NCI-H524 treated with DMSO at 0.1 percent for 48 hours (cell line): ENCODE results near the gene TRIP11.

Experiments used
- DNase-seq: peaks from one replicate; lab custom pipeline; 2025; lab: John Stamatoyannopoulos, UW

Gene TRIP11

DNA sequence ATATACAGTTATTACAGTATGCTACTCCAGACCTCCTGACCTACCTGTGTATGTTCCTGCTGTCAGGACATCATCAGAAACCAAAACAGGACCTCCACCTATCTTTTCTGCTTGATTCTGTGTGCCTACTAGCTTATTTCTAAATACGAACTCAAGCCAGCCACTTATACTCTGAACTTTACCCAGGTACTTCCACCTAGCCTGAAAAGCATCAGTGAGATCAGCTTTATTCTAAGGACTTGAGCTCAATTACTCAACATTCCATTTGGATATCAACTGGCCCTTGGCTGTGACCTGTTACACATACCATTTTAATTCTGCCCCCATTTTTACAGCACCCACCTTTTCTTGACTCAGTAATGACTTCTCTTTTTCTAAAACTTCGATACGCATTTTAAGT is 29.2 kb downstream of the TRIP11 start:
- no peak for DNase-seq

DNA sequence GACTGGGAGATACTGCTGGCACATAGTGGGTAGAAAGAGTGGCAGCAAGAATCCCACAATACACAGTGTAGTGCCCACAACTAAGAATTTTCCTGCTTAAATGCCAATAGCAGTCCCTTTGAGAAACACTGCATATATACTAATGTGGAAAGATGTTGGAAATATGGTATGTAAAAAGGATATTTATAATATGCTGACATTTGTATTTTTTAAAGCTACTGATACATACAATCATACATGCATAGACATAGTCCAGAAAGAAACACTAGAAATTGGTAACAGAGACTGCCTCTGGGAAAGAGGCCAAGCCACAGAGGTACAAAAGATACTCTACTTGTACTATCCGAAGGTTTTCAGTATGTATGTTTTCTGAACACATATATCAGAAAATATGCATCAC is 30.3 kb downstream of the TRIP11 start:
- no peak for DNase-seq

DNA sequence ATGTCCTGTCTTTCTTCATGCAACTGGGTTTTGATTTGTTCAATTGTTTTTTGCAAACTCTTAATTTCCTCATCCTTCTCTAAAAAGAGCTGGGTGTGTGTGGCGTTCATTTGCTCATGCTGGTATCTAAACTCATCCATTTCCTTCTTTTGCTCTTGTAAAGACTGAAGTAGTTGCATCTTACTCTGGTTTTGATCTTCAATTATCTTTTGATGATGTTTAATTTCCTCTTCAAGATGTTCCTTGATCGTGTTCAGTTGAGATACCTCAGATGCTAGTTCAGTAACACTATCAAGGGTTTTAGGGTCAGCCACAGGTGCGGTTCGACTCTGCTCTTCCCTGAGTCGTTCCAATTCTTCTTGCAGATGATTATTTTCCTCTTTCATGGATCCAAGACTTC is 34.8 kb downstream of the TRIP11 start:
- DNase-seq, result no peak

DNA sequence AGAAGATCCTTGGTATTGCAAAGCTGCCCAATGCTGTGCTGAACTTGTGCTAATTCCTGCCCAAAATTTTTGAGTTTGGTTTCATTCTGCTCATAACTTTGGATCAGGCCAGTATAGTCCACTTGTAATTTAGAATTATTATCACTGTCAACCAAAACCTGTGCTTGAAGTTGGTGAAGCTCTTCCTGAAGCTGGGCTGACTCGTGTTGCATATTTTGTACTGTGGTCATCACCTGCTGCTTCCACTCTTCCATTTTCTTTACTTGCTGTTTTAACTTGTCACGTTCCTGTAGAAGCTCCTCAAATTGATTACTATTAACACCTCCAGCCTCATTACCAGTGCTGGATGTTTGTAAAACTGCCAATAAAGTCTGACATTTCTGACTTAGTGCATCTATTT is 35.8 kb downstream of the TRIP11 start:
- DNase-seq, result no peak

DNA sequence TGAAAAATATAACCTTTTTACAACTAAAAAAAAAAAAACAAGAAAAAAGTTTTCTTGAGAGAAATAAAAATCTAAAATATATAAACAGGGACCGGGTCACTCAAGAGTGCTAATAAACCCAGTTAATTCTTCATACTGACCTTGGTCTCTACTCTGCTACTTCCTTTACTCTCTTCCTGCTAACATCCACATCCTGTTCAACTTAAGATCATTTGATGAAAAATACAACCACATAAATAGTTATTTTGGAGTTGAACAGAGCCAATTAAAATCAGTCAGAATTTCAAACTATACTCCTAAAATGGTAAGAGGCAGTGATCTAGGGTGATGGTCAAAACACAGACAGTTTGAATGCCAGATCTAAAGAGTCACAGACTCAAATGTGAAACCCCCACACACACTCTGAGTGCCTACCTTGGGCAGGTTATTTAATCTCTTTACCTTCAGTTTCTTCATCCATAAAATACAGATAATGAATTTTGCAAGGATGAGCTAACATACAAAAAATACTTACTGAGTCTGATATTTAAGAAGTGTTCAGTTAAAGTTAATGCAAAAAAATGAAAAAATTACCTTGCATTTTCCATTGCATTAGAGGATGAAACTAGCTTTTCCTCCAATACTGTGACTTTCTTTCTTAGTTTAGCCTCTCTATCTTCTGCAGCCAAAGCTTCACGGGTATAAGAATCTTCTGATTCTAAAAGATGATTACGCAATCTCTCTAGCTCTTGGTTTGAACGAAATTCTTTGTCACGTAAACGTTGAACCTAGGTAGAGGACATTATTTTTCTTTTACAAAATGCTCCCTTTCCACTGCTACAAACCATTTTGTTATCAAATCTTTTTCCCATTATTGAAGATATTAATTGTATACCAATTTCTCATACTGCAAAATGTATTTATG is 40.9 kb downstream of the TRIP11 start:
- DNase-seq, result no peak

DNA sequence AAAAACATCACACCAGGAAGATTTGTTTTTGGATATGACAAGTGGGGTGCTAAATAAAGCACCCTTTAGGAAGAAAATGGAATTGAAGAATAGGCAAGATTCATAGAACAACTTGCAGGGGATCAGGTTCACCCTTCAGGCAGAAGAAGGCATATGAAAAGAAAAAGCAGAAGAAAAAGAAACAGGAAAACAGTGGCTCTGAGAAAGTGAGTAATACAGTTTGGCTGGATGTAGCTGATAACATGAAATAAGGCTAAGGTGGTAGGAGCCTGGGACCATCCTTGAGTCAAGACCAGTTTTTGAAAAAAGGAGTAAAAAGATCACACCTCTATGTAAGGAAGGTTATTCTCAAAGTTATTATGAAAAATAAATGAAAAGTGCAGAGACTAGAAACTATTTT is 42.4 kb downstream of the TRIP11 start:
- no peak for DNase-seq

DNA sequence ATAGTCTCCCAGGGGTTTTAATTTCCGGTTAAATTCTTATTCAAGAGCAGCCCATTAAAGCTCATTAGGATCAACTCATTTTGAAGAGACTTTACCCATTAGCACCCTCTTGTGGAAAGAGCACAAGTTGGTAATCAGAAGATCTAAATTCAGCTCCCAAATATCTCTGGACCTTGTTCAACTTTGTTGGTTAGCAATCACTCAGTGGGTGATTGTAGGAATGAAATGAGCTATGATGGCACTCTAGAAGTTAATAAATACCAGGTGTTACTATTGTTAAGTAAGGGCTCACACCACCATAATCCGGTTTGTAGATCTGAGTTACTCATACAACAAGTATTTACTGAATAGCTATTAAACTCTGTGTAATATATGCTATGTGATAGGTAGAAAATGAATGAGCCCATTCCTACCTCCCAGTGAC is 42.9 kb downstream of the TRIP11 start:
- peak; percentile 20 for DNase-seq

DNA sequence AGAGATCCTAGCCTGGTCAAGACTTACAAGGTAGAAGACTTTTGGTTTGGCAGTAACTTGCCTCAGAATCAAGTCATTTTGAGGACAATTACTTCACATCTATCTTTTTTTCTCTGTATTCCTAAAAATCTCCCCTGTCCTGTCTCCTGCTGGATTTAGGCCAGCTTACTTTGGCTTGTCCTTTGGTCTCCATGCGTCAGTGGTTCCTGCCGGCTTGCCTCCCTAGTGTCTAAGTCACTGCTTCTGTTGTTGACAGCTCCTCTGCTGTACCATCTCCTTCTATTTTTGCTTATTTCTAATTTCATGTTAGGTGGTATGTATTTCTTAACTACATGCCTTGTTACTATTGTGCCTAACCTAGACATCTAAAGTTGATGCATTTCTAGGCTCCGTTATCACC is 52.7 kb downstream of the TRIP11 start:
- DNase-seq, result no peak

DNA sequence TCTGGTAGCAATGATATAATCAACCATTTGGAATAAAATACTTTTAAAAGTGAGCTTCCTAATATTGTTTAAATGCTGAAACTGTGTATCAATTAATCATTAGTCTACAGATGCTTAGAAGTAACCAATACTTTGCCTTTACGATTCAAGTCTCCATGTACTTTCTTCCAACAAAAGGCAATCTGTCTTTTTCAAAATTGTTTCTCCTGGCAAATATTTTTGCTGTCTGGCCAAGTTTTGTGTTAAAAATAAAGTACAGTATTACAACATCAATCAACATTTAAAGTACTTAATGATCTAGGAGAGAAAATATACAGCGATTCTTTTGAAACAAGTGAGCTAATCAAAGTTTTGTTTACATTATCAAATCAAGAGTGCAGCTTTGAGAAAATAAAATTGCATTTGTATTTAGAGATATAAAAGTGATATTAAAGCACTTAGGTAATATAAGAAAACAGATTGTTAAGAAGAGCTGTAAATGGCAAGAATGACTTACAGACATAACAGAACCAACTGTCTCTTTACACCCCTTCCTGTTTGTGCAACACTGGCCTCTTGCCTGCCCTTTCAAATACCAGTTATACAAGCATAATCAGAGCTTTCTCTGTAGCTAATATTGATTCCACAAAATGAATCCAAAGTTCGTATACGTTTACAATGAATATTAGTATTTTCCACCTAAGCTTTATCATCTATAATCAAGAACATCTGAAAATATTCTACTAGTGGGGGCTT is 54.2 kb downstream of the TRIP11 start:
- DNase-seq, result no peak

DNA sequence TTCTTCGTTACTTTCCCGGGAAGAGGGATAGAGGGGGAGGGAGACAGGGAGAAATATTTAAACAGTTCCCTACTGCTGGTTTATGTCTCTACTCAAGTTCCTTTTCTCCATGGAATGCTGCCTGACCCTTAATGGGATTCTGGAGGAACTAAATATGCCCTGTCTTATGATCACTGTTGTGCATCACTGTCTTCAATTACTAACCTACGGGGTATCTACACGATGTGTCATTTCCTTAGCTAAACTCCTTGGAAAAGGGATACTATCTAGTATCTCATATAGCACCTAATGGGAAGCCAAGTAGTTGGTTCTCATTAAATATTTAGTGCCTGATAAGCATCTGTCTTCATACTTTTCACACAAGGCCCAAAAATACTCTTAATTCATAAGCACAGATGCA is 54.9 kb downstream of the TRIP11 start:
- no peak for DNase-seq

DNA sequence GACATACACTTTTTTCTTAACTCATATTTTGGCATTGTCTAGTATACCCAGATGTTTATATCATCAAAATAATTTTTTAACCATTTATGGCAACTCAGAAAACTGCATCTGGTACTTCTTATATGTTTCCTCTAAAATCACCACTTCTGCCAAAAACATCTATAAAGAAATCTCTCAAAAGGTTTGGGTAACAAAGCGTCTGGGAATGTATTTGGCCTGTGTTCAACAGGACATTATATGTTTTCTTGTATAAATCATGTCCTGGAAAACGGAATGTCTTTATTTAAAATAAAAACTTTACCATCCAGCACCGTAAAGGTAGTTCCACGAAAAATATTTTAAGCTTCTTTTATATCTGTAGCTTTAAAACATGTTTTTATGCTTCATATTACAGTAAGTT is 56.3 kb downstream of the TRIP11 start:
- no peak for DNase-seq

DNA sequence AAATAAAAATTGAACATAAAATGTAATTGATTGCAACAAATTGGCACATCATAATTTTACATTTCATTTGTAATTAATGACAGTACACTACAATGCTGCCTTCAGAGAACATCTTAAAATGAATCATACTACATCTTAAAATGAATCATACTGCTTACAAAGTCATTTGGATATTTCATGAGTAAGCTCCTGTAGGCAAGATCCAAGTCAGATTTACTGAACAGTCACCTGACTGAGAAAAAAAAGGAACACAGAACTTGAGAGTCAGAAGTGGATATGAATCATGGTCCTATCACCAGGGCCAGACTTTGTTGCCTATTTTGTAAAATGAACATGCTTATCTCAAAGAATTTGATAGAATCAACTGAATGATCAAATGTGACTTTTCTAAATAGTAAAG is 59.7 kb downstream of the TRIP11 start:
- DNase-seq, result no peak

DNA sequence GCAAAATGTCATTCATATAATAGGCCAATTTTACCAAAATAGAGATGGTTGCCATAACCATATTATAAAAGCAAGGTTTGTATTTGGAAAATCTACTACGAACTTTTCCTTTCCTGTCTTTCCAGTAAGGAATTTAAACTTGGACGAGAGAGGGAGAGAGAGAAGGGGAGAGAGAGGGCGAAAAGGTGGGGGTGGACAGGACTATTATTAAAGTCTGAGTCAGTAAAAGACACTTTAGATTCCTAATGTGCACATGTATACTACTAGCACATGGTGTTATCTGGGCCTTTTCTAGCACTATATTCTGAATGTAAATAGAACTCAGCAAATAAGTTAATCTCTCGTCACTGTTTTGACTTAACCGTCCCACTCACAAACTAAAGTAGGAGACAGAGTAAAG is 62.0 kb downstream of the TRIP11 start:
- DNase-seq, result no peak

DNA sequence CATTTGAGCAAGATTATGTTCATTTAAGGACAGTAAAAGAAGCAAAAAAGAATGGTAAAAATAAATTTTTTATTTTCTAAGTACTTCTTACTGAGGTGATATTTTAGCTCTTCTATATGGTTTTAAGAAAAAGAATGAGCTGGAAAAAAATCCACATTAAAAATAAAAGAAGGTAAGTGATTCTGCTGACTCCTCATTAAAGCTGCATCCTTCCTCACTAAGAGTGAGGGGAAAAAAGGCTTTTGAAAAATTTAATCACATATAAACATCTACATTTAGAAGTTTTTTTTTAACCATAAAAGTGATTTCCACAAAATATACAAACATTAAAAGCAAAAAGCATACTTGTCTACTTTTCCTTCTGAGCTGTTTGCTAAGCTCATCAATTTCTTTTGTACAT is 64.1 kb downstream of the TRIP11 start:
- DNase-seq, result no peak

DNA sequence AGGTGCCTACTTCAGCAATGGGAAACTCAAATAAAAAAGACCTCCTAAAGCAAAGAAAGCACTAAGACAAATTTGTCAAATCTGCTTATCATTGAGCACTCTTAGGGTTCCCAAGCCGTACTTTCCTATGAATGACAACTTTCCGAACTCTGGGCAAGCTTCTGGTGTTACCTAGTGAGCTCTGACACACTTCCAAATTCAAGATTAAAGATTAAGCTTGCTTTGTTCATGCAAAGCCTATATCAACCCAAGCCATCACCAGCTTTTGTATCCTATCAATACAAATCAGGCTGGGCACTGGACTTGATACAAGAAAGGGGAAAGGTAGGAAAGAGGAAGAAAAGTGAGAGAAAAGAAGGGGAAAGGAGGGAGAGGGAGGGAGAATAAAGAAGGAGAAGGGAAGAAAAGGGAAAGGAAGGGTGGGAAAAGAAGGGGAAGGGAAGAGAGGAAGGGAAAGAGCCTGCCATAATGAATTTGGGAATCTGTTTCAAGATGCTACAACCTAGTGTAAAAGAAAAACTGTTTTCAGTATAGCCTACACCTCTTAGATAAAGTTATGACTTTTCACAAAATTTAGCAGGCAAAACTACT is 68.6 kb downstream of the TRIP11 start:
- no peak for DNase-seq

DNA sequence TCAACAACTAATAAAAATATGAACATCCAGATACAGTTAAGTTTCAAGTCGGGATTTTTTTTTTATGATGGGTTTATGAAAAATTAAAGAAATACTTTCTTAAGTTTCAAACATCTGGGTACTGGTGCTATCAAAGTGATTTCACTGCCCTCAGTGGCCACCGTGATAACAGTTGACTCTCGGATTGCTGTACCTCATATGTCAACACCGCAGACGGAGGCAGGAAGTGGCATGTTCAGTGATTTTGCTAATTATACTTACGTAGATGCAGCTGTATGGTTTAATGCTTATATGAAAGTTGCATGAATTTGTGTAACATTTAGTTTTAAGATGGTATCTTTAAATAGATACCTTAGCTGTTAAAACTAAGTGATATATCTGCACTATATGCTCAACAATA is 71.6 kb downstream of the TRIP11 start:
- DNase-seq, result no peak

DNA sequence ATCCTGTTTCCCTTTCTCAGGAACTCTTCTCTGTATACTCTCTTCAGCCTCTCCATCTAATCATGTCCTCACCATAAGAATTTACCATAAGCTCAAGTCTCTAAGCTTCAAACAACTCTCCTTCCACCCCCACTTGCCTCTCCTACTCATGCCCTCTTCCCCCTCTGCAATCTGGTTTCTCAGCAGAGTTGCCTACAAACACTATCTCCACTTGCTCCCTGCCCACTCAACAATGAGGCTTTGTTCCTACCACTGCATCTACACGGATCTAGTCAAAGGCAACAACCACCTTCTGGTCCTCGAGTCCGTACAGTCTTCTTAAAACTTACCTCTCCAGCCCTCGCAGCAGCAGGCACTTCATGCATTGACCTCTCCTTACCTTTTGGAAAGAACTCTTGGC is 75.1 kb downstream of the TRIP11 start:
- no peak for DNase-seq

DNA sequence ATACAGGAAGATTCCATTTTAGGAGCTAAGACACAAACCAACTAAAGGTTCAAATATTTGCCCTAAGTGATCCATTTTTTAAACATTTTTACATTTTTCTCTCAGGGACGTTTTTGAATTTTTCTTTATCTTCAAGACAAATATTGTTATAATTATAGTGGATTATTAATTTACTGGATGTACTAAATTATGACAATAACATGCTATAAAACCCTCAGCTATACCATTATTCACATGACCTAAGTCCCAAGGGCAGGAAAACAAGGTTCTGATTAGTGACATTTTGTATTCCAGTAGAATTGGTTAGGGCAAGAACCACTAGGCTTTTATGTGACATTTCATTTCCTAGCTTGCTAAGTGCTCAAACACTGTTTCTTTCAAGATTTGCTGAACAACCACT is 75.8 kb downstream of the TRIP11 start:
- no peak for DNase-seq

DNA sequence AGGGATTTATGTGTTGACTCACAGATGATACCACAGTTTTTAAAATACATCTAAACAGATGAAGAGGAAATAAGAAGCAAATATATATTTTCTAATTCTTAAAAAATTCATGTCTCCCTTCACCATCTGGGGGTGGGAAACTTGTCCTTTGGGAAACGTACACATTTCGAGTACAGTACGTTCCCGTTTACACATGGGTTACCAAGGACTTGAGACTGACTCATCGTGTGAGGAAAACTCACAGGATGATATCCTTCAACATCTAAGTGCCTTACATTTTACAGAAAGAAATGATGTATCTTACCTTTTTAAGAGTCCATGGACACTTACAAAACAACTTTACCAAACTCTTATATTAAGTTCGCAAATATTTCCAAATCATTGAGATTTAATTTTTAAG is 76.4 kb downstream of the TRIP11 start:
- DNase-seq, result no peak

DNA sequence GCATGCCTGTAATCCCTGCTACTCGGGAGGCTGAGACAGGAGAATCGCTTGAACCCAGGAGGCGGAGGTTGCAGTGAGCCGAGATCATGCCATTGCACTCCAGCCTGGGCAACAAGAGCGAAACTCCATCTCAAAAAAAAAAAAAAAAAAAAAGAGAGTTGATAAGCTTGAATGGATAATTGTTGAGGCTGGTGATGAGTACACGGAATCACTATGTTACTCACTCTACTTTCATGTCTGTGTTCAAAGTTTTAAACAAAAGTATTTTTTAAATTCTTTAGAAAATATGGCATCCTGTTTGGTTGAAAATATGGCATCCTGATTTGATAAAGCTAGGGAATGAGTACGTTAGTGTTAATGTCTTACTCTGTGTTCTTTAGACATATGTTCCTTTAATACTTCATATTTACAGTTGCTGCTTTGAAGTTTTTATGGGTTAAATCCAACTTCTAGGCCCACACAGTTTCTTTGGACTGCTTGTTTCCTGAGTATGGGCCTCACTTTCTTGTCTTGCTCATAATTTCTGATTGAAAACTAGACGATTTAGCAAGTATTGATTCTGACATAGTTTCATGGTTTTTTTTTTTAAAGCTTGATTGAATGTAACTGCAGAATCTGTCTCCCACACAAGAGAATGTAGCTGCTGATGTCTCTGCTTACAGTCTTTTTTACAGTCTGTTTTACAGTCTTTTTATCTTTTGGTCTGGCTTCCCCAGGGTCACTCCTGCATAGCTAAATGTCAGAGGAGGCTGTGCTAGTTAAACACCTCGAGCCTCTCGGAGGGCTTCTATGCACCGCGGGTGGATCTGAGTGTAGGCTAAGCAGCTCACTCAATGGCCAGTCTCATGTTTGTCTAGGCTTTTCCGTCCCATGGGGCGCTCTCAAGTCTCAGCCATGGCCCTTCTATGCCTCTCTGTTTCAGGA is 78.3 kb downstream of the TRIP11 start:
- no peak for DNase-seq

DNA sequence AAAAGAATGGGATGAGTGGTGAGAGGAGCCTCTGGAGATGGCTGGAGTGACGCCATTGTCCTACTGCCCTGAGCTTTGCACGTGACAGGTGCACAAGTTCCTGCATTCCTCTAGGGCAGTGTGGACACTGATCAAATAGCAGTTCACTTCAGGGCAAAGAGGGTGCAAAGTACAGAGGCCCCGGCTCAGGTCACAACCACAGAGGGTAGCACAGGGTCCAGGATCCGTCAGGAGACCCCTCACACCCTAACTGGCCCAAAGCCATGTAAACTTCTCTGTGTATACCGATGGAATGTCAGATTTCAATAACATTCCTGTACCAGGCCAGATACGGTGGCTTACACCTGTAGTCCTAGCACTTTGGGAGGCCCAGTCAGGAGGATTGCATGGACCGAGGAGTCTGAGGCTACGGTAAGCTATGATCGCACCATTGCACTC is 82.0 kb downstream of the TRIP11 start:
- DNase-seq, result no peak

DNA sequence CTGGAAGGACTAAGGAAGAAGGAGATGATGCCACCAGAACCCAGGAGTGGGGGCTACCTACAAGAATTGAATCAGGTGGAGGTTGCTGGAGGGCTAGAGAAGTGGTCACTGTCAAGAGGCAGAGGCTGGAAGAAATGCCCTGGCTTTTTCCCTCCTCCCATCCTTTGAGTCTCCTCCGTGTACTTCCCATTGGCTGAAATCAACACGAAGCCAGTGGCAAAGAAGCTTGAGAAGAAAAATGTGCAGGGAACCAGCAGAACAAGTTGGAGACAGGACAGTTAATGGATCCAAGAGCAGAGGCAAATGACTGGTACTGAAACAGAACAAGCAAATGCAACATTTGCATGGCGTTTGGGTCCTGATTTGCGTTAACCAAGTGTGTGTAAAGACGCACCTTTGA is 83.2 kb downstream of the TRIP11 start:
- DNase-seq, result no peak
